Measurements from ENCODE around the gene AKAP13.

- no peak for TF ChIP-seq CTCF (IDR thresholded peaks at IDR 0.05)
- no peak for TF ChIP-seq POLR2A (IDR thresholded peaks at IDR 0.05)
Observed at GRCh38 chr15:85636351-85636750, 255.9 kb downstream of the AKAP13 start.
